IMR-90 (cell line): ENCODE data around the gene RIC8A.

ENCODE experiments used
- CEBPB ChIP-seq: IDR thresholded peaks from 2 replicates; pipeline ENCODE4 v1.6.1; 2012; ENCODE audit warnings: low read depth, low read length, improper control_type of control experiment
- CTCF ChIP-seq: conservative IDR thresholded peaks from 2 replicates; pipeline ENCODE4 v1.5.1; 2012; ENCODE audit warnings: mild to moderate bottlenecking, low read depth, low read length, improper control_type of control experiment
- ELK1 ChIP-seq: fragments of 150-350 bp; IDR thresholded peaks from 2 replicates; pipeline ENCODE4 v1.6.1; 2016; ENCODE audit warnings: low read depth, mild to moderate bottlenecking, low read length, moderate library complexity, borderline replicate concordance
- MAFK ChIP-seq: IDR thresholded peaks from 2 replicates; pipeline ENCODE4 v1.6.1; 2012; ENCODE audit warnings: low read depth, low read length, improper control_type of control experiment
- MAZ ChIP-seq: IDR thresholded peaks from 2 replicates; pipeline ENCODE4 v1.6.1; 2012; ENCODE audit warnings: low read depth, mild to moderate bottlenecking, low read length, improper control_type of control experiment, moderate library complexity, borderline replicate concordance
- NFE2L2 ChIP-seq: fragments of 150-350 bp; IDR thresholded peaks from 2 replicates; pipeline ENCODE4 v1.6.1; 2016; ENCODE audit warnings: low read depth, mild to moderate bottlenecking, low read length
- POLR2A ChIP-seq: IDR thresholded peaks from 2 replicates; pipeline ENCODE4 v1.6.1; 2012; ENCODE audit warnings: mild to moderate bottlenecking, low read depth, low read length
- RAD21 ChIP-seq: IDR thresholded peaks from 2 replicates; pipeline ENCODE4 v1.6.1; 2012; ENCODE audit warnings: low read length, improper control_type of control experiment
- RCOR1 ChIP-seq: IDR thresholded peaks from 2 replicates; pipeline ENCODE4 v1.6.1; 2012; ENCODE audit warnings: mild to moderate bottlenecking, low read length, improper control_type of control experiment; ENCODE audit not compliant: insufficient replicate concordance
- RFX5 ChIP-seq: IDR thresholded peaks from 2 replicates; pipeline ENCODE4 v1.8.0; 2012; ENCODE audit warnings: low read depth, mild to moderate bottlenecking, low read length, moderate library complexity
- USF2 ChIP-seq: fragments of 150-350 bp; IDR thresholded peaks from 2 replicates; pipeline ENCODE4 v1.6.1; 2017; ENCODE audit warnings: mild to moderate bottlenecking, antibody characterized with exemption, low read length, low read depth

GRCh38 chr11:201966-202365 is 5.5 kb upstream of the RIC8A start:
- TF ChIP-seq CTCF (no peak), POLR2A (no peak), CEBPB (no peak), ELK1 (no peak), MAZ (no peak), RFX5 (no peak), RAD21 (no peak), USF2 (no peak), NFE2L2 (no peak), MAFK (no peak), RCOR1 (no peak)
